ENCODE measurements around the gene NPAS3.

DNA sequence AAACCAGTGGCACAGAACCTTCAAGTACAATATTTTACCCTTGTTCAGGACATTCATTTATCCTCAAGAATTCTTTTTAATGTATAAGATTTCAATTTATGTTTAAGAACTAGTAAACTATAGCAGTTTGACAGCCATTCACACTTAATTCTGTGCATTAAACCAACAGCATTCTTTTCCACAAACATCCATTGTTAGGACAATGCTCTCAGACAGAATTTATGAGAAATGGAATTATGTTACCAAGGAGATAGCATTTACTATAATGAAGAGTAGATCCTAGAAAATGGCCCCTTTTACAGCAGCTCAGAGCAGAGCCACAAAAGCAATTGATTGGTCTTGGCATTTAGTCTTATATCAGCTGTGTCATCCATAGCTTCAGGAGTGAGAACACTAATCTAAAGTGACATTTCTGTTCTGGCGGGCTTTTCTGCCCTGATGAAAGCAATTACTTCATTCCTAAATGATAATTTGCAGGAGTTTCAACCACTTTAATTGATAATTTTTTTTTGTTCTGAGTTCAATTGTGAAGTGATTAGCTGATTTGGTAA is 268.9 kb downstream of the NPAS3 start:
- TF ChIP-seq, protein P1, sequence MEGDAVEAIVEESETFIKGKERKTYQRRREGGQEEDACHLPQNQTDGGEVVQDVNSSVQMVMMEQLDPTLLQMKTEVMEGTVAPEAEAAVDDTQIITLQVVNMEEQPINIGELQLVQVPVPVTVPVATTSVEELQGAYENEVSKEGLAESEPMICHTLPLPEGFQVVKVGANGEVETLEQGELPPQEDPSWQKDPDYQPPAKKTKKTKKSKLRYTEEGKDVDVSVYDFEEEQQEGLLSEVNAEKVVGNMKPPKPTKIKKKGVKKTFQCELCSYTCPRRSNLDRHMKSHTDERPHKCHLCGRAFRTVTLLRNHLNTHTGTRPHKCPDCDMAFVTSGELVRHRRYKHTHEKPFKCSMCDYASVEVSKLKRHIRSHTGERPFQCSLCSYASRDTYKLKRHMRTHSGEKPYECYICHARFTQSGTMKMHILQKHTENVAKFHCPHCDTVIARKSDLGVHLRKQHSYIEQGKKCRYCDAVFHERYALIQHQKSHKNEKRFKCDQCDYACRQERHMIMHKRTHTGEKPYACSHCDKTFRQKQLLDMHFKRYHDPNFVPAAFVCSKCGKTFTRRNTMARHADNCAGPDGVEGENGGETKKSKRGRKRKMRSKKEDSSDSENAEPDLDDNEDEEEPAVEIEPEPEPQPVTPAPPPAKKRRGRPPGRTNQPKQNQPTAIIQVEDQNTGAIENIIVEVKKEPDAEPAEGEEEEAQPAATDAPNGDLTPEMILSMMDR (IDR thresholded peaks at IDR 0.05; ENCODE audit: low read depth, low read length) = no peak
- no peak for TF ChIP-seq EZH2phosphoT487 (IDR thresholded peaks at IDR 0.05; ENCODE audit: low read depth)

Measured in OCI-LY3 (cell line).